NCI-H1092 treated with DMSO at 0.1 percent for 48 hours (cell line): ENCODE data around the gene ZNF442.
A peak's percentile ranks its signal among the peaks of the same experiment; 100 is the strongest.
"Not testable (repeated sequence)": the region's sequence is repeated elsewhere in the genome, so short reads cannot be mapped to it uniquely, and the experiment has no call there.

Experiments used
- DNase-seq: peaks from one replicate; lab custom pipeline; 2025; lab: John Stamatoyannopoulos, UW

Gene ZNF442

GRCh38 chr19:12365236-12366162 is at the start of gene ZNF442:
ZNF442 (minus strand) TSS chr19:12365683; CDS start chr19:12363631, 2,052 bp downstream.
- DNase-seq, result peak; percentile 97

DNA sequence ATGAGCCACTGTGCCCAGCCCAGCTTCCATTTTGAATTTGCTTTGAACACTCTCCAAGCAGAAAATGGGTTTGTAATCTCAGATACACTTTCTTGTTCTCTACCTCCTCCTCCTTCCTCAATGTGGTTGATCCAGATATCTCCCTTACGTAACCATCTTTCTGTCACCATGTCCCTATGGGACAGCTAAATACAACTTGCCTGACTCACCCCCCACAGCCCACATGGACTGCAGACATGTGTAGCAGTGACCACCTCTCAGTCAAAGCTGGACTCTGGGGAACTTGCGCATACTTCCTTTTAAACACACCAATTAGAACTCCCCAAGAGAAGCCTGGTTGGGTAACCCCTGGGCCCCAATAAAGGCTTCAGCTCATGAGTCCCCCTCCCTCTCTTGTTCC is 46.4 kb upstream of the ZNF442 start:
- DNase-seq, result no peak

GRCh38 chr19:12400633-12401502 is 35.4 kb upstream of the ZNF442 start, which contains the start of gene ZNF799:
ZNF799 (minus strand) TSS chr19:12401271; CDS start chr19:12401070, 201 bp downstream.
- peak; percentile 93 for DNase-seq

GRCh38 chr19:12399901-12400632 is 34.6 kb upstream of the ZNF442 start:
- not testable (repeated sequence) for DNase-seq

- not testable (repeated sequence) for DNase-seq
Observed at GRCh38 chr19:12391148-12391547, 25.7 kb upstream of the ZNF442 start.

DNA sequence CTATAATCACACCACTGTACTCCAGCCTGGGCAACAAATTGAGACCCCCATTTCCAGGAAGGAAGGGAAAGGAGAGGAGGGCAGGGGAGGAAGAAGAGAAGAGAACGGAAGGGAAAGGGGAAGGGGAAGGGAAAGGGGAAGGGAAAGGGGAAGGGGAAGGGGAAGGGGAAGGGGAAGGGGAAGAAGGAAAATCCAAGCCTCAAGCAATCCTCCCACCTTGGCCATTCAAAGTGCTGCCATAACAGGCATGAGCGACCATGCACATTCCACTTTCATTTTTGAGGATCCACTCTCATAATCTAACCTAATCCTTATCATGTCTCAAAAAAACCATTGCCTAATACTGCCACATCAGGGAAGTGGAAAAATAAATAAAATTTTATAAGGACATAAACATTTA is 20.9 kb upstream of the ZNF442 start:
- not testable (repeated sequence) for DNase-seq

- DNase-seq, result no peak
Observed at GRCh38 chr19:12380444-12380737, 14.9 kb upstream of the ZNF442 start.

- no peak for DNase-seq
Observed at GRCh38 chr19:12379732-12380443, 14.4 kb upstream of the ZNF442 start.

- DNase-seq, result no peak
Observed at GRCh38 chr19:12374026-12374425, 8.5 kb upstream of the ZNF442 start.

DNA sequence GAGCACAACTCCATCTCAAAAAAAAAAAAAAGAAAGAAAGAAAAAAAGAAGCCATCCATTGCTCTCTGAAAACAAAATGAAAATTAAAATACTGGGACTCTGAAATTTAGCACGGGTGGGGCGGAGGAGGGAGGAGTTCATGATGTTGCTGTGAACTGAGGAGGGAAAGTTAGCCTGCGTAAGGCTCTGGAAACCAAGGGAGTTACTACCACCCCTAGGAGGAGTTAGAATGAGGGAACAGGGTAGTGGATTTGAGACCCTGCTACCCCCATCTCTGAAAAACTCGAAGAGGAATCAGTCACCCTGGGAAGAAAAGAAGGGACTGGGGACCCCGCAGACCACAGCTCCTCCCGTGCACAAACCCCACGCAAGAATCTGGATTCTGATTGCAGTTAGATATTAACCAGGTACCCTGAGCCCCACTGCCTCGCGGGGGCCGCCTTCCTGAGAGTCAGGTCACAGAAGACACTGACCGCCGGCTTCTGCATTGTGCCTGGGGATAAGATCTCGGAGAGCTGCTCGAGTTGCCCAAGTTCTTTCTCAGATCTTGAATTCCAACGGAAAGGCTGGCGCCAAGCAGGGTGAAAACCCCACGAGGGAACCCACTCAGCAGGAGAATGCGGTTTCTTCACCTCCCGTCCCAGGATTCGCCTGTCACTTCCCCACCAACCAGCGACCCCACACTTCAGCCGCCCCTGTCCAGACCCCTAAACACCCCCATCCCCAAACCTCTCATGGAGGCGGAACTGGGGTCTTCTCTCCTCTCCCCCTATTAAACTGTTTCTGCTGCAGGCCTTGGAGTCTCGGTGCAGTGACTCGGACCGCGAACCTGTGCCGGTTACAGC is 870 bp downstream of the ZNF442 start:
- DNase-seq, result no peak

DNA sequence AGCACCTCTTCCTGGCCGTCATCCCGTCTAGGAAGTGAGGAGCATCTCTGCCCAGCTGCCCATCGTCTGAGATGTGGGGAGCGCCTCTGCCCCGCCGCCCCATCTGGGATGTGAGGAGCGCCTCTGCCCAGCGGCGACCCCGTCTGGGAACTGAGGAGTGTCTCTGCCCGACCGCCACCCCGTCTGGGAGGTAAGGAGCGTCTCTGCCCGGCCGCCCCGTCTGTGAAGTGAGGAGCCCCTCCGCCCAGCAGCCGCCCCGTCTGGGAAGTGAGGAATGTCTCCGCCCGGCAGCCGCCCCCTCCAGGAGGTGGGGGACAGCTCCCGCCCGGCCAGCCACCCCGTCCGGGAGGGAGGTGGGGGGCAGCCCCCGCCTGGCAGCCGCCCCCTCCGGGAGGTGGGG is 3.2 kb downstream of the ZNF442 start:
- DNase-seq, result not testable (repeated sequence)

GRCh38 chr19:12353375-12353774 is 12.1 kb downstream of the ZNF442 start:
- DNase-seq, result no peak

DNA sequence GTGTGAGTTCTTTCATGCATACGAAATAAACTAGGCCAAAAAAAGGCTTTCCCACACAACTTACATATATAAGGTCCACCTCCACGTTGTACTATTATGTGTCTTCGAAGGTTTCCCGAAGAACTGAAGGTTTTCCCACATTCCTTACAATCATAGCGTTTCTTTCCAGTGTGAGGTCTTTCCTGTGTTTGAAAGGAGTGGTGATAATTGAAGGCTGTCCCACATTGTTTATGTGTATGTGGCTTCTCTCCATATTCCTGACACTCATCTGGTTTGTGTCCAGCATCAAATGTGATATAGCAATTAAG is 14.6 kb downstream of the ZNF442 start:
- DNase-seq, result no peak

GRCh38 chr19:12350185-12350889 is 15.1 kb downstream of the ZNF442 start:
- DNase-seq, result no peak

DNA sequence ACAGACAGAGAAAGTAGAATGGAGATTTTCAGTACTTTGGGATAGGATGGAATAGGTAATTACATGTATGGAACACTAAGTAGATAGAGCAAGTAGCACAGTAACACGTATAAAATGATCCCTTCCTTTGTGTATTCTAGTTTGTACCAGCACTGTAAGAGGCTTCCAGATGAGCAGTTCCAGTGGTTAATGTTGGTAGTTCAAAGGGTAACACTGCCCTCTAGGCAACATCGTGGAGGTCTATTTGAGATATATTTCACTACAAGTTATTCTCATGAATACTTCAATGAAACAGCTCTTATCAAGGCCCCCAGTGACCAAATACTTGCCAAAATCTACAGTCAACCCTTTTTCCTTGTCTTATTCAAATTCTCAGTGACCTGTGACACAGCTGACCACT is 18.6 kb downstream of the ZNF442 start:
- no peak for DNase-seq

DNA sequence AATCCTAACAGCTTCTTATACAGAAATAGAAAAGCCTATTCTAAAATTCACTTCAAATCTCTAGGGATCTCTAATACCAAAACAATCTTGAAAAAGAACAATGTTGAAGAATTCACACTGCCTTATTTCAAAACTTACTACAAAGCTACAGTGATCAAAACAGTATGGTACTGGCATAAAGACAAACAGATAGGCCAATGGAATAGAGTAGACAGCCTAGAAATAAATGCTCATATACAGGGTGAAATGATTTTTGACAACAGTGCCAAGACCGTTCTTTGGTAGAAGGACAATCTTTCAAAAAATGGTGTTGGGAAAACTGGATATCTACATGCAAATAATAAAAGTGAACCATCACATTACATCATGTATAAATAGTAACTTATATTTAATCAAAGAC is 20.3 kb downstream of the ZNF442 start:
- no peak for DNase-seq

GRCh38 chr19:12333162-12334159 is 32.0 kb downstream of the ZNF442 start, which contains the start of gene ZNF563:
ZNF563 (minus strand) TSS chr19:12333633; CDS start chr19:12333482, 151 bp downstream.
- DNase-seq, result peak; percentile 93

DNA sequence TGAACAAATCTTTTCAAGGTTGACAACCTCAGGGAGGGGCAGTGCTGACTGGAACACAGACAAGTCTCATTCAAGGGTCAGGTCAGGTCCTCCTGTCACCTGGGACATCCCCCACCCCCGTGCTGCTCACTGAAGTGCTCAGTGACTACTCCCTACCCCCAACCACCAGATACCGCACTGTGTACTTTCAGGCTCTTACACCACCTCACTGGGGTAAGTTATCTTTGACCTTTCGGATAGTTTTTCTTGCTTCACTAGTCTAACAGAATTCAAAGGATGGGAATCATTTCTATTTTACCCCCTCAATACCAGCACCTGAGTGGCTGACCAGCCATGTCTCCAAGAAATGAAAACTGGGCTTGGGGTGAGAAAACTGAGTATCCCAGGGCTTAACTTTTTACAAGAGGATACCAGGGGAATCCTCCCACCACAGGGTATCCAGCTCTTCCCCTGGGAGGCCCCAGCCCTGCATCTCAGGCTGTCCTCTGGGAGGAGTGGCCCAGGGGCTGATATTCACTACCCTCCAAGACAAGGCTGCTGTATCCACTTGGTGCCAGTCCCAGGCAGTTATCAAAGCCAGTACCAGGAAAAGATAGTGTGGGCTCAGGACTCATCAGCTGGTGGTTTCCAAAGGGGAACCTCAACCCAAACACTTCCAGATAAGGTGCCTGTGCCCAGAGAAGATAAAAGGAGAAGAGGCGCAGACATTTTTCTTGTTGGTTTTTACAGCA is 34.1 kb downstream of the ZNF442 start:
- no peak for DNase-seq
